Measurements from ENCODE around the gene ANKRD40.

The ANKRD40 gene

DNA sequence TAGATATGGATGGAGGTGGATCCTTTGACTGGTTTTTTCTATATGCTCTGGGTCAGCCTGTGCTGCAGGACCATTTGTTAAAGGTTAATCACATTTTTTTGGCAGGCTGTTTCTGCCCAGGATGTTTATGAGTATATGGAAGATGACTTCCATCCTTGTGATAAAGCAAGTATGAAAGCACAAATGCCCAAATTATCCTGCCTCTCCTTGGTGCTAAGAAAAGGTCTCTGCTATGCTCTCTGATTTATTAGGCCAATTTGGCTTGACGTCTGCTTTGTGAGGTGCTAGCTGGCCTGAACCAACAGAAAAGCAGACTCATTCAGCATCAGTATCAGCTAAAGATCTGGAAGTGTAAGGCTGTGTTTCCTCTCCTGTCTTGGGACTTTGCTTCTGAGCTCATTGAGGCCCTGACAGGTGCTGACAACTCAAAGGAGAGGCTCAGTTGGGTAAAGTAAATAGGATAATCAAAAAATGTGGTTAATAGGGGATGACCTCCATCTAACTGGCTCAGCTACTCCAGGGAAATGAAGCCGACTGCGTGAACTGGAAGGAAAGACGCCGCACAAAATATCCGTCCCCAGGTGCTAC, 15.2 kb downstream of the ANKRD40 start:
- no CpG with 5 or more reads among the region's 6 CpGs for WGBS (ENCODE audit: extremely low coverage, insufficient coverage, insufficient read length)
- no peak overlapping the region for H3K9ac ChIP-seq (ENCODE audit: low read length)
- no peak for DNase-seq

DNA sequence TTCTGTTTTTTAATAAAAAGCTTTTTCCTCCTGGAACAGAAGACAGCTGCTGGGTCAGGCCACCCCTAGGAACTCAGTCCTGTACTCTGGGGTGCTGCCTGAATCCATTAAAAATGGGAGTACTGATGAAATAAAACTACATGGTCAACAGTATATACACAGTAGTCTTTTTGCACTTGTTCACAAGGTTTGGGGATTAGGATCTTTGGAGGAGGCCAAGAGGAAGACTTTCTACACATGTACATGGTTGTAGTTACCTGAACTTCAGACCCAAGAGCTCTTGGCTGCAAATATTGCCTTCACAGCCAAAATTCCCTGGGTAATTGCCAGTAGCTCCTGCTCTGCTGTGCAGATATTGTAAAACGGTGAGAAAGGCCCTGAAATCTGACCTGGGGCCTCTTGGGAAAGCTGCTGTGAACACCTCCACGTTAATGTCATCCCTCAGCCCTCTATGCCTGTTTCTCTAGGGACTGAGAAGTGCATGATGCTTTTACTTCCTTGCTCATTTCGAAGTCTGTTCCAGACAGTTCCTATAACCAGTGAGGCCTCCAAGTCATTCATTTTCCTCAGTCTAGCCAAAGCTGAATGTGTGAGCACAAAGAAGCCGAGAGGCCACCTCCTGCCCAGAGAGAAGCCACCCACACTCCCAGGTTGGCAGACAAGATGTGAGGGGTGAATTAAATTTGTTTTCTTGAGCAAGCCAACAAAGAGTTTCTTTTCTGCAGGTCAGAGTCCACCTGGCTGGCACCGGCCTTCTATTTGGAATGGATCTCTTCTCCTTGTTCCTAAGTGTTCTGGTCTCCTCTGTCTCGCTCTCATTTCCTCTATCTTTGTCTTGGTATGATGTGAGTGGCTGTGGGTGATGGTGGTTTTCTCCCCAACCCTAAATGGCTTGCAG, 15.9 kb downstream of the ANKRD40 start:
- Histone ChIP-seq H4K8ac (ENCODE audit: low read depth, low read length) (no peak overlapping the region), H4K12ac (ENCODE audit: low read depth, low read length) (no peak overlapping the region), H4K91ac (ENCODE audit: low read depth, low read length) (no peak overlapping the region), H3K4me3 (ENCODE audit: low read depth, low read length) (no peak overlapping the region), H3K36me3 (ENCODE audit: control insufficient read depth in 1 of 2, insufficient read depth in 2 of 2, low read length in 2 of 2) (peaks cover 13 to 23% of the 10 kb centered on the region in 2 experiments), H2BK5ac (ENCODE audit: low read depth, low read length, poor library complexity) (no peak overlapping the region), H3K27ac (ENCODE audit: low read depth, low read length) (no peak overlapping the region), H3K9ac (ENCODE audit: low read length) (no peak overlapping the region), H3K4me2 (ENCODE audit: low read length) (no peak overlapping the region), H2BK12ac (ENCODE audit: low read length) (no peak overlapping the region), H3K4me1 (ENCODE audit: control insufficient read depth in 1 of 2, insufficient read depth in 2 of 2, low read length in 2 of 2) (peaks cover 15 to 19% of the 10 kb centered on the region in 2 experiments), H3K27me3 (ENCODE audit: insufficient read depth, low read length) (no peaks in the 10 kb centered on the region), H2AK5ac (ENCODE audit: low read length) (no peak overlapping the region), H3K23ac (ENCODE audit: low read length) (no peak overlapping the region), H3K18ac (ENCODE audit: low read length) (no peak overlapping the region), H2BK120ac (ENCODE audit: insufficient read depth, low read length, poor library complexity) (no peak overlapping the region), H3K9me3 (ENCODE audit: insufficient read depth, low read depth, low read length) (no peaks in the 10 kb centered on the region), H3K14ac (ENCODE audit: low read length) (no peak overlapping the region), H2AFZ (ENCODE audit: insufficient read depth, low read length, poor library complexity) (no peak overlapping the region), H3K4ac (ENCODE audit: low read depth, low read length) (no peak overlapping the region), H3K79me1 (ENCODE audit: low read length) (no peaks in the 10 kb centered on the region), H3K79me2 (ENCODE audit: control insufficient read depth, insufficient read depth, low read length, poor library complexity) (no peaks in the 10 kb centered on the region)
- no CpG with 5 or more reads among the region's 6 CpGs for WGBS (ENCODE audit: extremely low coverage, insufficient coverage, insufficient read length)
- no peak for DNase-seq

More for the DNA sequence above, 15.2 kb downstream of the ANKRD40 start:
- no peak overlapping the region for H2AFZ ChIP-seq (ENCODE audit: insufficient read depth, low read length, poor library complexity)
- H4K91ac ChIP-seq (ENCODE audit: low read depth, low read length), result no peak overlapping the region
- no peak overlapping the region for H3K4me3 ChIP-seq (ENCODE audit: low read depth, low read length)
- H3K9me3 ChIP-seq (ENCODE audit: insufficient read depth, low read depth, low read length), result no peaks in the 10 kb centered on the region
- no peak overlapping the region for H4K8ac ChIP-seq (ENCODE audit: low read depth, low read length)
- H3K27me3 ChIP-seq (ENCODE audit: insufficient read depth, low read length), result no peaks in the 10 kb centered on the region
- H2BK12ac ChIP-seq (ENCODE audit: low read length), result no peak overlapping the region
- no peaks in the 10 kb centered on the region for H3K79me2 ChIP-seq (ENCODE audit: control insufficient read depth, insufficient read depth, low read length, poor library complexity)
- H2AK5ac ChIP-seq (ENCODE audit: low read length), result no peak overlapping the region
- H3K27ac ChIP-seq (ENCODE audit: low read depth, low read length), result no peak overlapping the region
- H3K4me1 ChIP-seq (ENCODE audit: control insufficient read depth in 1 of 2, insufficient read depth in 2 of 2, low read length in 2 of 2), result peaks cover 9 to 13% of the 10 kb centered on the region in 2 experiments
- no peak overlapping the region for H3K23ac ChIP-seq (ENCODE audit: low read length)
- no peak overlapping the region for H2BK120ac ChIP-seq (ENCODE audit: insufficient read depth, low read length, poor library complexity)
- peaks cover 16 to 28% of the 10 kb centered on the region in 2 experiments for H3K36me3 ChIP-seq (ENCODE audit: control insufficient read depth in 1 of 2, insufficient read depth in 2 of 2, low read length in 2 of 2)
- H4K12ac ChIP-seq (ENCODE audit: low read depth, low read length), result no peak overlapping the region
- H3K79me1 ChIP-seq (ENCODE audit: low read length), result no peaks in the 10 kb centered on the region
- no peak overlapping the region for H2BK5ac ChIP-seq (ENCODE audit: low read depth, low read length, poor library complexity)
- no peak overlapping the region for H3K4ac ChIP-seq (ENCODE audit: low read depth, low read length)
- H3K18ac ChIP-seq (ENCODE audit: low read length), result no peak overlapping the region
- H3K14ac ChIP-seq (ENCODE audit: low read length), result no peak overlapping the region
- no peak overlapping the region for H3K4me2 ChIP-seq (ENCODE audit: low read length)

DNA sequence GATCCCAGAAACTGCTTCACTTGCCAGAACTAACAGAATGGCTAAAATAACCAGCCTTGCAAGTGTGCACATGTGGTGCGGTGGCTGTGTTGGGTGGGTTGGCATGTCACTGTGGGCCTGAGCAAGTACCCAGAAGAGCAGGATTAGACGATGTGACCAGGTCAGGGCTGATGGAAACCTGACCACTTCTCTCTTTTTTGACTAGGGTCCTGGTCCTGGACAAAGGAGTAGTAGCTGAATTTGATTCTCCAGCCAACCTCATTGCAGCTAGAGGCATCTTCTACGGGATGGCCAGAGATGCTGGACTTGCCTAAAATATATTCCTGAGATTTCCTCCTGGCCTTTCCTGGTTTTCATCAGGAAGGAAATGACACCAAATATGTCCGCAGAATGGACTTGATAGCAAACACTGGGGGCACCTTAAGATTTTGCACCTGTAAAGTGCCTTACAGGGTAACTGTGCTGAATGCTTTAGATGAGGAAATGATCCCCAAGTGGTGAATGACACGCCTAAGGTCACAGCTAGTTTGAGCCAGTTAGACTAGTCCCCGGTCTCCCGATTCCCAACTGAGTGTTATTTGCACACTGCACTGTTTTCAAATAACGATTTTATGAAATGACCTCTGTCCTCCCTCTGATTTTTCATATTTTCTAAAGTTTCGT, 16.7 kb downstream of the ANKRD40 start:
- Histone ChIP-seq H3K79me1 (ENCODE audit: low read length) (no peaks in the 10 kb centered on the region), H2BK120ac (ENCODE audit: insufficient read depth, low read length, poor library complexity) (no peak overlapping the region), H3K4me2 (ENCODE audit: low read length) (no peak overlapping the region), H3K27me3 (ENCODE audit: insufficient read depth, low read length) (no peaks in the 10 kb centered on the region), H2BK12ac (ENCODE audit: low read length) (no peak overlapping the region), H3K27ac (ENCODE audit: low read depth, low read length) (no peak overlapping the region), H3K18ac (ENCODE audit: low read length) (no peak overlapping the region), H3K4ac (ENCODE audit: low read depth, low read length) (no peak overlapping the region), H3K4me3 (ENCODE audit: low read depth, low read length) (no peak overlapping the region), H4K8ac (ENCODE audit: low read depth, low read length) (no peak overlapping the region), H3K14ac (ENCODE audit: low read length) (no peak overlapping the region), H3K4me1 (ENCODE audit: control insufficient read depth in 1 of 2, insufficient read depth in 2 of 2, low read length in 2 of 2) (peaks cover 15 to 22% of the 10 kb centered on the region in 2 experiments), H4K12ac (ENCODE audit: low read depth, low read length) (no peak overlapping the region), H4K91ac (ENCODE audit: low read depth, low read length) (no peak overlapping the region), H3K9me3 (ENCODE audit: insufficient read depth, low read depth, low read length) (no peaks in the 10 kb centered on the region), H2AFZ (ENCODE audit: insufficient read depth, low read length, poor library complexity) (no peak overlapping the region), H3K23ac (ENCODE audit: low read length) (no peak overlapping the region), H3K79me2 (ENCODE audit: control insufficient read depth, insufficient read depth, low read length, poor library complexity) (no peaks in the 10 kb centered on the region), H3K36me3 (ENCODE audit: control insufficient read depth in 1 of 2, insufficient read depth in 2 of 2, low read length in 2 of 2) (peaks cover 11 to 16% of the 10 kb centered on the region in 2 experiments), H2BK5ac (ENCODE audit: low read depth, low read length, poor library complexity) (no peak overlapping the region), H3K9ac (ENCODE audit: low read length) (no peak overlapping the region), H2AK5ac (ENCODE audit: low read length) (no peak overlapping the region)
- WGBS (ENCODE audit: extremely low coverage, insufficient coverage, insufficient read length), result no CpG with 5 or more reads among the region's 9 CpGs
- DNase-seq, result no peak

- H3K23ac ChIP-seq (ENCODE audit: low read length), result no peak overlapping the region
- H3K4me1 ChIP-seq (ENCODE audit: control insufficient read depth in 1 of 2, insufficient read depth in 2 of 2, low read length in 2 of 2), result peaks cover 15 to 22% of the 10 kb centered on the region in 2 experiments
- no peak overlapping the region for H3K14ac ChIP-seq (ENCODE audit: low read length)
- H3K4me2 ChIP-seq (ENCODE audit: low read length), result no peak overlapping the region
- no peak overlapping the region for H2BK120ac ChIP-seq (ENCODE audit: insufficient read depth, low read length, poor library complexity)
- no peak overlapping the region for H4K91ac ChIP-seq (ENCODE audit: low read depth, low read length)
- H2AFZ ChIP-seq (ENCODE audit: insufficient read depth, low read length, poor library complexity), result no peak overlapping the region
- WGBS (ENCODE audit: extremely low coverage, insufficient coverage, insufficient read length), result no CpG with 5 or more reads among the region's 19 CpGs
- H3K27ac ChIP-seq (ENCODE audit: low read depth, low read length), result no peak overlapping the region
- no peak overlapping the region for H3K4ac ChIP-seq (ENCODE audit: low read depth, low read length)
- H3K36me3 ChIP-seq (ENCODE audit: control insufficient read depth in 1 of 2, insufficient read depth in 2 of 2, low read length in 2 of 2), result peaks cover 6 to 10% of the 10 kb centered on the region in 2 experiments
- no peak overlapping the region for H3K4me3 ChIP-seq (ENCODE audit: low read depth, low read length)
- H3K27me3 ChIP-seq (ENCODE audit: insufficient read depth, low read length), result no peaks in the 10 kb centered on the region
- H4K12ac ChIP-seq (ENCODE audit: low read depth, low read length), result no peak overlapping the region
- H2BK12ac ChIP-seq (ENCODE audit: low read length), result no peak overlapping the region
- no peaks in the 10 kb centered on the region for H3K79me1 ChIP-seq (ENCODE audit: low read length)
- H2BK5ac ChIP-seq (ENCODE audit: low read depth, low read length, poor library complexity), result no peak overlapping the region
- H3K9ac ChIP-seq (ENCODE audit: low read length), result no peak overlapping the region
- no peak overlapping the region for H3K18ac ChIP-seq (ENCODE audit: low read length)
- DNase-seq, result no peak
- no peaks in the 10 kb centered on the region for H3K79me2 ChIP-seq (ENCODE audit: control insufficient read depth, insufficient read depth, low read length, poor library complexity)
- no peaks in the 10 kb centered on the region for H3K9me3 ChIP-seq (ENCODE audit: insufficient read depth, low read depth, low read length)
- H2AK5ac ChIP-seq (ENCODE audit: low read length), result no peak overlapping the region
- H4K8ac ChIP-seq (ENCODE audit: low read depth, low read length), result no peak overlapping the region
Measured at GRCh38 chr17:50689956-50690886, 17.5 kb downstream of the ANKRD40 start.

Measured in trophoblast cell (in vitro differentiated cells and primary cell).